HepG2 (cell line): ENCODE measurements around the gene PLOD3. TPM values are rescaled to one million over a fixed set of nuclear protein-coding genes. Genes with fewer than 3 reads are reported as not detected.

ENCODE experiments used
- ARNT2 ChIP-seq: sonication (generic); formaldehyde crosslinking; IDR thresholded peaks from 2 replicates; pipeline ENCODE4 v1.8.0; 2022; ENCODE audit warnings: mild to moderate bottlenecking, low read depth, missing genetic modification reagents, moderate library complexity
- E2F2 ChIP-seq: sonication (generic); formaldehyde crosslinking; IDR thresholded peaks from 2 replicates; pipeline ENCODE4 v1.4.0; 2020; ENCODE audit warnings: missing genetic modification reagents, borderline replicate concordance
- FOXC1 ChIP-seq: sonication (generic); formaldehyde crosslinking; IDR thresholded peaks from 2 replicates; pipeline ENCODE4 v1.8.0; 2022; ENCODE audit warnings: mild to moderate bottlenecking, missing genetic modification reagents, borderline replicate concordance
- FOXK1 ChIP-seq: sonication (generic); formaldehyde crosslinking; IDR thresholded peaks from 2 replicates; pipeline ENCODE4 v1.4.0; 2020; ENCODE audit warnings: low read depth, missing genetic modification reagents, borderline replicate concordance
- MEIS2 ChIP-seq: sonication (generic); formaldehyde crosslinking; IDR thresholded peaks from 2 replicates; pipeline ENCODE4 v1.9.0; 2021; ENCODE audit warnings: mild to moderate bottlenecking, missing genetic modification reagents
- PBX2 ChIP-seq: IDR thresholded peaks from 2 replicates; pipeline ENCODE4 v1.6.1; 2016; ENCODE audit warnings: control low read depth
- POLR2A ChIP-seq, 2 experiments: IDR thresholded peaks; 2 replicates each; pipeline ENCODE4 v1.6.1; 2011; ENCODE audit warnings: low read depth in 2 of 2, low read length in 2 of 2, mild to moderate bottlenecking in 1 of 2, moderate library complexity in 1 of 2; ENCODE audit not compliant: insufficient read depth in 1 of 2
- SRF ChIP-seq: IDR thresholded peaks from 2 replicates; pipeline ENCODE4 v1.6.1; 2011; ENCODE audit warnings: mild to moderate bottlenecking, low read depth, low read length, moderate library complexity
- U2AF2 ChIP-seq: fragments of 200-400 bp; formaldehyde crosslinking; IDR thresholded peaks from 2 replicates; pipeline ENCODE4 v1.6.1; 2017; ENCODE audit warnings: low read depth, mild to moderate bottlenecking, low read length
- ZNF33B ChIP-seq: sonication (generic); formaldehyde crosslinking; IDR thresholded peaks from 2 replicates; pipeline ENCODE4 v1.5.1; 2020; ENCODE audit warnings: mild to moderate bottlenecking, missing genetic modification reagents
- ZNF850 ChIP-seq: sonication (generic); formaldehyde crosslinking; conservative IDR thresholded peaks from 2 replicates; pipeline ENCODE4 v1.9.0; 2021; ENCODE audit warnings: mild to moderate bottlenecking, missing genetic modification reagents
- polyA plus RNA-seq, 8 experiments: library from polyadenylated mRNA; depleted of rRNA in 3 of 8; stranded (reverse) in 7 of 8; unstranded in 1 of 8; fragments of >200 nt; fragmentation: Illumina TruSeq in 4 of 8; extraction: Trizol in 4 of 8; gene quantifications; 2 replicates each; pipeline versions ENCODE4 v1.2.1 to v1.2.3, GENCODE V29; 2011 to 2016; ENCODE audit warnings: low read depth in 4 of 8, missing spikeins in 1 of 8, mixed read lengths in 1 of 8; ENCODE audit not compliant: insufficient read depth in 1 of 8
- total RNA-seq, 5 experiments: library from RNA; depleted of rRNA; stranded (reverse); fragments of >200 nt; fragmentation: Illumina TruSeq; extraction: Trizol; gene quantifications; 2 replicates each; pipeline ENCODE4 v1.2.3, GENCODE V29; 2016; ENCODE audit warnings: low read depth in 1 of 5
- TF ChIP-seq, protein P1 (sequence below): sonication (generic); formaldehyde crosslinking; IDR thresholded peaks from 2 replicates; pipeline ENCODE4 v1.4.0; 2020; ENCODE audit warnings: missing genetic modification reagents
- TF ChIP-seq, protein P2 (sequence below): sonication (generic); formaldehyde crosslinking; IDR thresholded peaks from 2 replicates; pipeline ENCODE4 v1.4.0; 2020; ENCODE audit warnings: missing genetic modification reagents
- TF ChIP-seq, protein P3 (sequence below), 2 experiments: sonication (generic) in 1 of 2; formaldehyde crosslinking in 1 of 2; IDR thresholded peaks; 2 replicates each; pipeline versions ENCODE4 v1.4.0 to v1.6.1; 2018 to 2020; ENCODE audit warnings: missing genetic modification reagents in 2 of 2, borderline replicate concordance in 1 of 2, low read depth in 1 of 2, mild to moderate bottlenecking in 1 of 2, missing biosample characterization in 1 of 2

PLOD3 gene
- total and polyA plus RNA-seq, 2 of the 13 experiments (the other 11 are each of a cell fraction or from before 2014, with no cell fraction given) = 65.8 to 67.4 TPM

GRCh38 chr7:101165075-101165957 is 52.1 kb downstream of the PLOD3 start, which contains the start of gene VGF (continued):
- TF ChIP-seq, protein P1, sequence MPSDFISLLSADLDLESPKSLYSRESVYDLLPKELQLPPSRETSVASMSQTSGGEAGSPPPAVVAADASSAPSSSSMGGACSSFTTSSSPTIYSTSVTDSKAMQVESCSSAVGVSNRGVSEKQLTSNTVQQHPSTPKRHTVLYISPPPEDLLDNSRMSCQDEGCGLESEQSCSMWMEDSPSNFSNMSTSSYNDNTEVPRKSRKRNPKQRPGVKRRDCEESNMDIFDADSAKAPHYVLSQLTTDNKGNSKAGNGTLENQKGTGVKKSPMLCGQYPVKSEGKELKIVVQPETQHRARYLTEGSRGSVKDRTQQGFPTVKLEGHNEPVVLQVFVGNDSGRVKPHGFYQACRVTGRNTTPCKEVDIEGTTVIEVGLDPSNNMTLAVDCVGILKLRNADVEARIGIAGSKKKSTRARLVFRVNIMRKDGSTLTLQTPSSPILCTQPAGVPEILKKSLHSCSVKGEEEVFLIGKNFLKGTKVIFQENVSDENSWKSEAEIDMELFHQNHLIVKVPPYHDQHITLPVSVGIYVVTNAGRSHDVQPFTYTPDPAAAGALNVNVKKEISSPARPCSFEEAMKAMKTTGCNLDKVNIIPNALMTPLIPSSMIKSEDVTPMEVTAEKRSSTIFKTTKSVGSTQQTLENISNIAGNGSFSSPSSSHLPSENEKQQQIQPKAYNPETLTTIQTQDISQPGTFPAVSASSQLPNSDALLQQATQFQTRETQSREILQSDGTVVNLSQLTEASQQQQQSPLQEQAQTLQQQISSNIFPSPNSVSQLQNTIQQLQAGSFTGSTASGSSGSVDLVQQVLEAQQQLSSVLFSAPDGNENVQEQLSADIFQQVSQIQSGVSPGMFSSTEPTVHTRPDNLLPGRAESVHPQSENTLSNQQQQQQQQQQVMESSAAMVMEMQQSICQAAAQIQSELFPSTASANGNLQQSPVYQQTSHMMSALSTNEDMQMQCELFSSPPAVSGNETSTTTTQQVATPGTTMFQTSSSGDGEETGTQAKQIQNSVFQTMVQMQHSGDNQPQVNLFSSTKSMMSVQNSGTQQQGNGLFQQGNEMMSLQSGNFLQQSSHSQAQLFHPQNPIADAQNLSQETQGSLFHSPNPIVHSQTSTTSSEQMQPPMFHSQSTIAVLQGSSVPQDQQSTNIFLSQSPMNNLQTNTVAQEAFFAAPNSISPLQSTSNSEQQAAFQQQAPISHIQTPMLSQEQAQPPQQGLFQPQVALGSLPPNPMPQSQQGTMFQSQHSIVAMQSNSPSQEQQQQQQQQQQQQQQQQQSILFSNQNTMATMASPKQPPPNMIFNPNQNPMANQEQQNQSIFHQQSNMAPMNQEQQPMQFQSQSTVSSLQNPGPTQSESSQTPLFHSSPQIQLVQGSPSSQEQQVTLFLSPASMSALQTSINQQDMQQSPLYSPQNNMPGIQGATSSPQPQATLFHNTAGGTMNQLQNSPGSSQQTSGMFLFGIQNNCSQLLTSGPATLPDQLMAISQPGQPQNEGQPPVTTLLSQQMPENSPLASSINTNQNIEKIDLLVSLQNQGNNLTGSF (CRISPR knock-in tag) = peak; percentile 99
- TF ChIP-seq U2AF2 (no peak), PBX2 (CRISPR knock-in tag) (no peak), FOXC1 (CRISPR knock-in tag) (peak; percentile 98), FOXK1 (peak; percentile 88; the same call in 1 of the 2 replicates), ARNT2 (CRISPR knock-in tag) (peak; percentile 98), POLR2A (IDR thresholded peaks at IDR 0.05; ENCODE audit: insufficient read depth in 1 of 2, low read depth in 2 of 2, low read length in 2 of 2) (no peak), SRF (peak; percentile 83), MEIS2 (CRISPR knock-in tag) (peak; percentile 99), ZNF850 (CRISPR knock-in tag) (no peak), ZNF33B (CRISPR knock-in tag) (peak; percentile 97), E2F2 (peak; percentile 97; the same call in 1 of the 2 replicates)
- TF ChIP-seq, protein P2, sequence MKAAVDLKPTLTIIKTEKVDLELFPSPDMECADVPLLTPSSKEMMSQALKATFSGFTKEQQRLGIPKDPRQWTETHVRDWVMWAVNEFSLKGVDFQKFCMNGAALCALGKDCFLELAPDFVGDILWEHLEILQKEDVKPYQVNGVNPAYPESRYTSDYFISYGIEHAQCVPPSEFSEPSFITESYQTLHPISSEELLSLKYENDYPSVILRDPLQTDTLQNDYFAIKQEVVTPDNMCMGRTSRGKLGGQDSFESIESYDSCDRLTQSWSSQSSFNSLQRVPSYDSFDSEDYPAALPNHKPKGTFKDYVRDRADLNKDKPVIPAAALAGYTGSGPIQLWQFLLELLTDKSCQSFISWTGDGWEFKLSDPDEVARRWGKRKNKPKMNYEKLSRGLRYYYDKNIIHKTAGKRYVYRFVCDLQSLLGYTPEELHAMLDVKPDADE (CRISPR knock-in tag) = peak; percentile 96
- TF ChIP-seq, protein P3, sequence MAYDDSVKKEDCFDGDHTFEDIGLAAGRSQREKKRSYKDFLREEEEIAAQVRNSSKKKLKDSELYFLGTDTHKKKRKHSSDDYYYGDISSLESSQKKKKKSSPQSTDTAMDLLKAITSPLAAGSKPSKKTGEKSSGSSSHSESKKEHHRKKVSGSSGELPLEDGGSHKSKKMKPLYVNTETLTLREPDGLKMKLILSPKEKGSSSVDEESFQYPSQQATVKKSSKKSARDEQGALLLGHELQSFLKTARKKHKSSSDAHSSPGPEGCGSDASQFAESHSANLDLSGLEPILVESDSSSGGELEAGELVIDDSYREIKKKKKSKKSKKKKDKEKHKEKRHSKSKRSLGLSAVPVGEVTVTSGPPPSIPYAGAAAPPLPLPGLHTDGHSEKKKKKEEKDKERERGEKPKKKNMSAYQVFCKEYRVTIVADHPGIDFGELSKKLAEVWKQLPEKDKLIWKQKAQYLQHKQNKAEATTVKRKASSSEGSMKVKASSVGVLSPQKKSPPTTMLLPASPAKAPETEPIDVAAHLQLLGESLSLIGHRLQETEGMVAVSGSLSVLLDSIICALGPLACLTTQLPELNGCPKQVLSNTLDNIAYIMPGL (CRISPR knock-in tag; IDR thresholded peaks at IDR 0.05; ENCODE audit: borderline replicate concordance in 1 of 2, low read depth in 1 of 2) = peak in 1 of 2 experiments; percentile 79; a peak in 1 of 4 replicates
